K562 (cell line): ENCODE measurements around the gene CNPY3. TPM values are rescaled to one million over a fixed set of nuclear protein-coding genes. Genes with fewer than 3 reads are reported as not detected.

Experiments used
- ATAC-seq: fragments of 200-7000 bp; cut with Tn5 transposase; 3 replicates; pipeline ENCODE4 v1.9.1; 2020; ENCODE audit warnings: moderate library complexity
- BruUV-seq: library from RNA; stranded (reverse); fragments of 400-500 nt; replicated peaks from 2 replicates; lab custom pipeline; 2021; lab: Mats Ljungman, UMichigan
- CTCF ChIA-PET: fragments of 300-600 bp; formaldehyde crosslinking; extraction: SDS; loops from one replicate; lab custom pipeline; 2021; ENCODE audit warnings: low intra/inter-chr PET ratio; lab: Yijun Ruan, JAX
- POLR2A ChIA-PET: fragments of 300-600, 350-650 bp; sonication (Branson Sonifier 250); formaldehyde crosslinking; extraction: SDS; loops from one replicate; lab custom pipeline; 2021; ENCODE audit warnings: antibody characterized with exemption, inconsistent platforms; lab: Yijun Ruan, JAX
- DNase-seq, 4 experiments: peaks; one replicate each; pipeline versions ENCODE4 v3.0.0 to v3.0.0-alpha.2; 2011 to 2018; ENCODE audit warnings: low spot score in 3 of 4, mixed read lengths in 3 of 4; ENCODE audit errors: extremely low read depth in 1 of 4
- FAIRE-seq: peaks from 2 replicates; lab custom pipeline; 2011; peaks lifted over from hg19 to GRCh38; lab: Jason Lieb, UNC
- H2AFZ ChIP-seq: 2 replicates; pipeline ENCODE4 v1.6.0; 2011; ENCODE audit warnings: low read depth, low read length, control low read depth, inconsistent platforms
- H3K27ac ChIP-seq: fragments of 200-600 bp; 3 replicates; pipeline ENCODE4 v1.8.0; 2011; ENCODE audit warnings: low read depth, mild to moderate bottlenecking, control low read depth, inconsistent platforms, low read length, moderate library complexity, mixed read lengths; ENCODE audit errors: extremely low read depth
- H3K27me3 ChIP-seq, 2 experiments: fragments of 300-600 bp in 1 of 2; 2 replicates in 1 of 2; 3 replicates in 1 of 2; pipeline versions ENCODE4 v1.6.0 to v1.8.0; 2011; ENCODE audit warnings: inconsistent platforms in 2 of 2, low read length in 2 of 2, mild to moderate bottlenecking in 1 of 2, mixed read lengths in 1 of 2, moderate library complexity in 1 of 2; ENCODE audit not compliant: control insufficient read depth in 2 of 2, insufficient read depth in 2 of 2
- H3K36me3 ChIP-seq: fragments of 300-600 bp; 3 replicates; pipeline ENCODE4 v1.8.0; 2011; ENCODE audit warnings: mild to moderate bottlenecking, low read length, inconsistent platforms; ENCODE audit not compliant: control insufficient read depth, insufficient read depth
- H3K4me1 ChIP-seq, 2 experiments: fragments of 200-600 bp in 1 of 2; replicated peaks in 1 of 2; 2 replicates in 1 of 2; 3 replicates in 1 of 2; pipeline versions ENCODE4 v1.5.1 to v1.8.0; 2011; ENCODE audit warnings: inconsistent platforms in 2 of 2, low read length in 2 of 2, mild to moderate bottlenecking in 1 of 2, mixed read lengths in 1 of 2, moderate library complexity in 1 of 2; ENCODE audit not compliant: control insufficient read depth in 2 of 2, insufficient read depth in 2 of 2
- H3K4me2 ChIP-seq: 2 replicates; pipeline ENCODE4 v1.6.1; 2011; ENCODE audit warnings: low read length, control low read depth, inconsistent platforms, mixed read lengths; ENCODE audit not compliant: insufficient read depth
- H3K4me3 ChIP-seq: fragments of 200-600 bp; sonication (generic), shearing (Covaris generic); 2 replicates; pipeline ENCODE4 v1.5.1; 2016; ENCODE audit warnings: control low read depth, inconsistent platforms
- H3K79me2 ChIP-seq: fragments of 200-600 bp; 3 replicates; pipeline ENCODE4 v1.8.0; 2011; ENCODE audit warnings: low read length, inconsistent platforms; ENCODE audit not compliant: control insufficient read depth, insufficient read depth
- H3K9ac ChIP-seq, 2 experiments: 2 replicates each; pipeline versions ENCODE4 v1.6.0 to v1.6.1; 2011; ENCODE audit warnings: low read depth in 2 of 2, low read length in 2 of 2, control low read depth in 1 of 2, inconsistent platforms in 1 of 2, mild to moderate bottlenecking in 1 of 2, mixed read lengths in 1 of 2; ENCODE audit not compliant: insufficient read depth in 1 of 2
- H3K9me1 ChIP-seq: one replicate; pipeline ENCODE4 v1.6.0; 2011; ENCODE audit warnings: inconsistent platforms, mild to moderate bottlenecking, low read length, moderate library complexity; ENCODE audit not compliant: control insufficient read depth, insufficient read depth
- H3K9me3 ChIP-seq: replicated peaks from 2 replicates; pipeline ENCODE4 v1.5.1; 2011; ENCODE audit warnings: low read depth, low read length, inconsistent platforms; ENCODE audit not compliant: control insufficient read depth, insufficient read depth
- H4K20me1 ChIP-seq: replicated peaks from 2 replicates; pipeline ENCODE4 v1.6.1; 2011; ENCODE audit warnings: low read length, inconsistent platforms, mixed read lengths; ENCODE audit not compliant: control insufficient read depth, insufficient read depth
- CBFA2T3 ChIP-seq: fragments of 450-650 bp; IDR thresholded peaks from 2 replicates; pipeline ENCODE4 v1.6.1; 2017
- CEBPB ChIP-seq: fragments of 450-650 bp; IDR thresholded peaks from 2 replicates; pipeline ENCODE4 v1.6.1; 2016; ENCODE audit warnings: missing genetic modification characterization, missing compliant biosample characterization
- CEBPG ChIP-seq, 3 experiments: fragments of 200-800 bp in 1 of 3; sonication (Bioruptor generic) in 1 of 3; sonication (generic) in 1 of 3; formaldehyde crosslinking in 1 of 3; IDR thresholded peaks in 2 of 3; conservative IDR thresholded peaks in 1 of 3; 2 replicates each; pipeline versions ENCODE4 v1.6.1 to v1.8.0; 2016 to 2022; ENCODE audit warnings: missing compliant biosample characterization in 2 of 3, missing genetic modification characterization in 2 of 3, mild to moderate bottlenecking in 1 of 3, missing genetic modification reagents in 1 of 3
- CHD4 ChIP-seq: fragments of 200-600 bp; sonication (generic); IDR thresholded peaks from 3 replicates; pipeline ENCODE4 v1.6.1; 2012; ENCODE audit warnings: low read depth, mild to moderate bottlenecking, mixed read lengths, low read length, inconsistent platforms; ENCODE audit not compliant: insufficient read depth, insufficient replicate concordance, poor library complexity, severe bottlenecking
- ELF1 ChIP-seq: fragments of 200-800 bp; sonication (Bioruptor generic); IDR thresholded peaks from 2 replicates; pipeline ENCODE4 v1.6.1; 2016; ENCODE audit warnings: missing genetic modification characterization, missing compliant biosample characterization
- ETV1 ChIP-seq: fragments of 450-650 bp; conservative IDR thresholded peaks from 2 replicates; pipeline ENCODE4 v1.6.1; 2016; ENCODE audit warnings: missing genetic modification characterization, control low read depth, low read depth, missing compliant biosample characterization
- HNRNPUL1 ChIP-seq: fragments of 200-400 bp; formaldehyde crosslinking; IDR thresholded peaks from 2 replicates; pipeline ENCODE4 v1.6.1; 2017; ENCODE audit warnings: low read length
- RBM15 ChIP-seq: fragments of 200-400 bp; formaldehyde crosslinking; IDR thresholded peaks from 2 replicates; pipeline ENCODE4 v1.6.1; 2018; ENCODE audit warnings: mild to moderate bottlenecking, low read length, moderate library complexity; ENCODE audit not compliant: insufficient read depth
- RBM25 ChIP-seq: fragments of 200-400 bp; formaldehyde crosslinking; IDR thresholded peaks from 2 replicates; pipeline ENCODE4 v1.6.1; 2018; ENCODE audit warnings: low read length, low read depth, moderate library complexity; ENCODE audit not compliant: severe bottlenecking
- RBM34 ChIP-seq: fragments of 200-400 bp; formaldehyde crosslinking; IDR thresholded peaks from 2 replicates; pipeline ENCODE4 v1.6.1; 2018; ENCODE audit warnings: low read length, borderline replicate concordance; ENCODE audit not compliant: insufficient read depth
- SPI1 ChIP-seq: IDR thresholded peaks from 2 replicates; pipeline ENCODE4 v1.6.1; 2011; ENCODE audit warnings: low read depth, low read length, control low read depth, borderline replicate concordance
- TRIM24 ChIP-seq, 2 experiments: fragments of 450-650 bp; IDR thresholded peaks; 2 replicates each; pipeline ENCODE4 v1.6.1; 2016
- WGBS: fragments of 100-300 bp; shearing (Covaris generic); methylation state at CpG from one replicate; pipeline ENCODE4 v1.1.6; 2016; ENCODE audit warnings: low coverage, mixed read lengths; ENCODE audit not compliant: insufficient coverage; ENCODE audit errors: missing lambda C conversion rate; 5-methylcytosine and 5-hydroxymethylcytosine counted together
- in situ Hi-C: fragments of 300-500 bp; cut with MboI; formaldehyde crosslinking; loops from 4 replicates; pipeline ENCODE4 v1.15.0; 2018; ENCODE audit warnings: inconsistent platforms, mixed read lengths
- intact Hi-C: fragments of 100-400 bp; cut with micrococcal nuclease; formaldehyde crosslinking; loops from 2 replicates; pipeline ENCODE4 v1.14.2; 2022
- polyA plus RNA-seq, 8 experiments: library from polyadenylated mRNA; depleted of rRNA in 4 of 8; stranded (reverse) in 5 of 8; unstranded in 3 of 8; fragments of >200 nt; fragmentation: Nextera tagmentation in 2 of 8; fragmentation: Illumina TruSeq in 1 of 8; extraction: Ambion mirVana in 2 of 8; extraction: Trizol in 1 of 8; gene quantifications; 2 replicates each; pipeline versions ENCODE4 v1.2.1 to v1.2.3, GENCODE V29; 2011 to 2014; ENCODE audit warnings: inconsistent platforms in 1 of 8, missing spikeins in 1 of 8
- total RNA-seq, 7 experiments: library from RNA; depleted of rRNA in 6 of 7; stranded (reverse); fragments of >200 nt in 6 of 7; fragmentation: Illumina TruSeq in 2 of 7; extraction: Trizol in 2 of 7; gene quantifications; 2 replicates each; pipeline versions ENCODE4 v1.2.1 to v1.2.3, GENCODE V29; 2011 to 2021; ENCODE audit warnings: low replicate concordance in 1 of 7
- TF ChIP-seq, protein P1 (sequence below): fragments of 450-650 bp; IDR thresholded peaks from 2 replicates; pipeline ENCODE4 v1.6.1; 2017; ENCODE audit warnings: antibody characterized with exemption
- TF ChIP-seq, protein P2 (sequence below): fragments of 450-650 bp; IDR thresholded peaks from 2 replicates; pipeline ENCODE4 v1.6.1; 2018; ENCODE audit not compliant: partially characterized antibody

CNPY3 gene
- total and polyA plus RNA-seq, 9 of the 15 experiments (the other 6 are each of a cell fraction or from before 2014, with no cell fraction given): 2.4 to 37.4 (median 21.2) TPM

- 3% methylated on average over 2 of the region's 2 CpGs for WGBS
- CTCF ChIA-PET: no interaction called here
- POLR2A ChIA-PET: interaction anchor here (0.6 kb wide), 1 partner anchor 43 kb away, joined by 3 read pairs; no protein-coding TSS in a partner anchor
- H3K9ac ChIP-seq: peak overlapping the region; percentile 3 to 81; a peak in 2 of 4 replicates
- BruUV-seq: no TSS peak
- no peak overlapping the region for H3K27ac ChIP-seq
- in situ Hi-C loops: no loop called here
- no peaks in the 10 kb centered on the region for H3K9me1 ChIP-seq
- H2AFZ ChIP-seq: peak overlapping the region; percentile 47
- no peak overlapping the region for H3K4me3 ChIP-seq
- intact Hi-C loops: no loop called here
- H3K4me1 ChIP-seq: peaks cover 16 to 19% of the 10 kb centered on the region in 2 experiments; a peak in 4 of 5 replicates
- no peaks in the 10 kb centered on the region for H3K36me3 ChIP-seq
- ATAC-seq (peak; percentile 14; the same call in 1 of the 3 replicates), FAIRE-seq (peak; percentile 44), DNase-seq (peak in 2 of 4 experiments; percentile 48 to 49)
- no peaks in the 10 kb centered on the region for H3K27me3 ChIP-seq
- peak overlapping the region; percentile 22; the same call in 1 of the 2 replicates for H3K4me2 ChIP-seq
- no peaks in the 10 kb centered on the region for H4K20me1 ChIP-seq
- no peaks in the 10 kb centered on the region for H3K79me2 ChIP-seq
- no peaks in the 10 kb centered on the region for H3K9me3 ChIP-seq
- 0 out of 4 replicates have a peak, but pooled peaks of 1 of the 2 experiments have one; percentile 17 for TF ChIP-seq TRIM24 (IDR thresholded peaks at IDR 0.05)
- TF ChIP-seq RBM25: peak; percentile 86
- TF ChIP-seq CHD4: no peak
- TF ChIP-seq, protein P1, sequence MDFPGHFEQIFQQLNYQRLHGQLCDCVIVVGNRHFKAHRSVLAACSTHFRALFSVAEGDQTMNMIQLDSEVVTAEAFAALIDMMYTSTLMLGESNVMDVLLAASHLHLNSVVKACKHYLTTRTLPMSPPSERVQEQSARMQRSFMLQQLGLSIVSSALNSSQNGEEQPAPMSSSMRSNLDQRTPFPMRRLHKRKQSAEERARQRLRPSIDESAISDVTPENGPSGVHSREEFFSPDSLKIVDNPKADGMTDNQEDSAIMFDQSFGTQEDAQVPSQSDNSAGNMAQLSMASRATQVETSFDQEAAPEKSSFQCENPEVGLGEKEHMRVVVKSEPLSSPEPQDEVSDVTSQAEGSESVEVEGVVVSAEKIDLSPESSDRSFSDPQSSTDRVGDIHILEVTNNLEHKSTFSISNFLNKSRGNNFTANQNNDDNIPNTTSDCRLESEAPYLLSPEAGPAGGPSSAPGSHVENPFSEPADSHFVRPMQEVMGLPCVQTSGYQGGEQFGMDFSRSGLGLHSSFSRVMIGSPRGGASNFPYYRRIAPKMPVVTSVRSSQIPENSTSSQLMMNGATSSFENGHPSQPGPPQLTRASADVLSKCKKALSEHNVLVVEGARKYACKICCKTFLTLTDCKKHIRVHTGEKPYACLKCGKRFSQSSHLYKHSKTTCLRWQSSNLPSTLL: no peak
- TF ChIP-seq RBM15: no peak
- TF ChIP-seq, protein P2, sequence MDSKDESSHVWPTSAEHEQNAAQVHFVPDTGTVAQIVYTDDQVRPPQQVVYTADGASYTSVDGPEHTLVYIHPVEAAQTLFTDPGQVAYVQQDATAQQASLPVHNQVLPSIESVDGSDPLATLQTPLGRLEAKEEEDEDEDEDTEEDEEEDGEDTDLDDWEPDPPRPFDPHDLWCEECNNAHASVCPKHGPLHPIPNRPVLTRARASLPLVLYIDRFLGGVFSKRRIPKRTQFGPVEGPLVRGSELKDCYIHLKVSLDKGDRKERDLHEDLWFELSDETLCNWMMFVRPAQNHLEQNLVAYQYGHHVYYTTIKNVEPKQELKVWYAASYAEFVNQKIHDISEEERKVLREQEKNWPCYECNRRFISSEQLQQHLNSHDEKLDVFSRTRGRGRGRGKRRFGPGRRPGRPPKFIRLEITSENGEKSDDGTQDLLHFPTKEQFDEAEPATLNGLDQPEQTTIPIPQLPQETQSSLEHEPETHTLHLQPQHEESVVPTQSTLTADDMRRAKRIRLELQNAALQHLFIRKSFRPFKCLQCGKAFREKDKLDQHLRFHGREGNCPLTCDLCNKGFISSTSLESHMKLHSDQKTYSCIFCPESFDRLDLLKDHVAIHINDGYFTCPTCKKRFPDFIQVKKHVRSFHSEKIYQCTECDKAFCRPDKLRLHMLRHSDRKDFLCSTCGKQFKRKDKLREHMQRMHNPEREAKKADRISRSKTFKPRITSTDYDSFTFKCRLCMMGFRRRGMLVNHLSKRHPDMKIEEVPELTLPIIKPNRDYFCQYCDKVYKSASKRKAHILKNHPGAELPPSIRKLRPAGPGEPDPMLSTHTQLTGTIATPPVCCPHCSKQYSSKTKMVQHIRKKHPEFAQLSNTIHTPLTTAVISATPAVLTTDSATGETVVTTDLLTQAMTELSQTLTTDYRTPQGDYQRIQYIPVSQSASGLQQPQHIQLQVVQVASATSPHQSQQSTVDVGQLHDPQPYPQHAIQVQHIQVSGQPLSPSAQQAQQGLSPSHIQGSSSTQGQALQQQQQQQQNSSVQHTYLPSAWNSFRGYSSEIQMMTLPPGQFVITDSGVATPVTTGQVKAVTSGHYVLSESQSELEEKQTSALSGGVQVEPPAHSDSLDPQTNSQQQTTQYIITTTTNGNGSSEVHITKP: peak; percentile 49
- TF ChIP-seq HNRNPUL1: no peak
- 0 out of 2 replicates have a peak, but pooled peaks have one; percentile 30 for TF ChIP-seq ELF1 (tag)
- peak; percentile 81 for TF ChIP-seq CEBPB (tag)
- 0 out of 2 replicates have a peak, but pooled peaks have one; percentile 20 for TF ChIP-seq CEBPG (CRISPR knock-in tag; IDR thresholded peaks at IDR 0.05)
- TF ChIP-seq CEBPG (tag; conservative IDR thresholded peaks at IDR 0.05 in 1 of 2, IDR thresholded peaks at IDR 0.05 in 1 of 2): peak; percentile 45 to 65; a peak in 3 of 4 replicates
- TF ChIP-seq CBFA2T3: peak; percentile 45; the same call in 1 of the 2 replicates
- TF ChIP-seq ETV1: peak; percentile 70
- peak; percentile 74; the same call in 1 of the 2 replicates for TF ChIP-seq SPI1
- TF ChIP-seq RBM34: no peak
These were observed 5.6 kb upstream of the CNPY3 start for GRCh38 chr6:42923666-42924065.
